H1 (cell line): ENCODE results near the gene UPB1. TPM values are rescaled to one million over a fixed set of nuclear protein-coding genes. Genes with fewer than 3 reads are reported as not detected.
A peak's percentile ranks its signal among the peaks of the same experiment; 100 is the strongest.

Experiments
- CTCF ChIA-PET: fragments of 300-600 bp; sonication (Branson Sonifier 250); formaldehyde crosslinking; loops from one replicate; lab custom pipeline; 2021; ENCODE audit not compliant: partially characterized antibody; lab: Charles Lee
- POLR2A ChIA-PET: fragments of 300-600 bp; sonication (Branson Sonifier 250); formaldehyde crosslinking; loops from one replicate; lab custom pipeline; 2021; ENCODE audit warnings: inconsistent platforms; ENCODE audit not compliant: partially characterized antibody; lab: Charles Lee
- DNase-seq, 2 experiments: peaks; one replicate each; pipeline versions ENCODE4 v3.0.0 to v3.0.0-alpha.2; 2010 to 2022; ENCODE audit warnings: low spot score in 2 of 2, low read depth in 1 of 2, mixed read lengths in 1 of 2
- FAIRE-seq: peaks from 2 replicates; lab custom pipeline; 2011; peaks lifted over from hg19 to GRCh38; lab: Jason Lieb, UNC
- H2AFZ ChIP-seq: 2 replicates; pipeline ENCODE4 v1.8.1; 2012; ENCODE audit warnings: low read length, inconsistent platforms
- H2AK5ac ChIP-seq: 2 replicates; pipeline ENCODE4 v1.6.1; 2013; ENCODE audit warnings: low read depth, low read length
- H2BK120ac ChIP-seq: replicated peaks from 2 replicates; pipeline ENCODE3; 2013; ENCODE audit warnings: low read depth, low read length, inconsistent platforms
- H2BK12ac ChIP-seq: 2 replicates; pipeline ENCODE4 v1.6.1; 2013; ENCODE audit warnings: low read depth, low read length
- H2BK15ac ChIP-seq: 2 replicates; pipeline ENCODE4 v1.6.1; 2013; ENCODE audit warnings: low read length
- H2BK20ac ChIP-seq: 2 replicates; pipeline ENCODE4 v1.6.1; 2013; ENCODE audit warnings: low read length
- H2BK5ac ChIP-seq: 2 replicates; pipeline ENCODE4 v1.6.1; 2013; ENCODE audit warnings: low read depth, low read length
- H3K14ac ChIP-seq: 2 replicates; pipeline ENCODE4 v1.6.1; 2013; ENCODE audit warnings: inconsistent platforms; ENCODE audit not compliant: insufficient read length
- H3K18ac ChIP-seq: 2 replicates; pipeline ENCODE4 v1.6.1; 2013; ENCODE audit warnings: low read length; ENCODE audit errors: extremely low read depth
- H3K23ac ChIP-seq: 2 replicates; pipeline ENCODE4 v1.6.1; 2013; ENCODE audit warnings: inconsistent platforms; ENCODE audit not compliant: insufficient read length
- H3K23me2 ChIP-seq: 2 replicates; pipeline ENCODE4 v1.6.1; 2013; ENCODE audit warnings: low read depth, low read length
- H3K27ac ChIP-seq: 2 replicates; pipeline ENCODE4 v1.6.1; 2011; ENCODE audit warnings: low read depth, low read length, inconsistent platforms
- H3K27me3 ChIP-seq, 4 experiments: replicated peaks in 1 of 4; 1 replicate in 1 of 4; 2 replicates in 3 of 4; pipeline versions ENCODE4 v1.6.1 to v1.8.1; 2011 to 2013; ENCODE audit warnings: low read length in 3 of 4, mild to moderate bottlenecking in 3 of 4, inconsistent platforms in 2 of 4, mixed read lengths in 2 of 4, moderate library complexity in 1 of 4; ENCODE audit not compliant: control insufficient read depth in 3 of 4, insufficient read depth in 3 of 4; ENCODE audit errors: extremely low read depth in 1 of 4
- H3K36me3 ChIP-seq, 4 experiments: 2 replicates each; pipeline versions ENCODE4 v1.6.1 to v1.8.1; 2011 to 2013; ENCODE audit warnings: mild to moderate bottlenecking in 4 of 4, low read length in 3 of 4, moderate library complexity in 2 of 4, control low read depth in 1 of 4, inconsistent platforms in 1 of 4; ENCODE audit not compliant: insufficient read depth in 4 of 4, control insufficient read depth in 2 of 4
- H3K4ac ChIP-seq: replicated peaks from 2 replicates; pipeline ENCODE3; 2013; ENCODE audit warnings: low read length, low read depth, mixed read lengths, inconsistent platforms; ENCODE audit not compliant: insufficient read length
- H3K4me1 ChIP-seq, 4 experiments: replicated peaks in 1 of 4; 1 replicate in 1 of 4; 2 replicates in 3 of 4; pipeline versions ENCODE4 v1.6.1 to v1.8.1; 2011 to 2013; ENCODE audit warnings: low read length in 3 of 4, inconsistent platforms in 2 of 4, mixed read lengths in 1 of 4; ENCODE audit not compliant: insufficient read depth in 4 of 4, control insufficient read depth in 3 of 4
- H3K4me2 ChIP-seq, 2 experiments: 2 replicates each; pipeline versions ENCODE4 v1.6.1 to v1.8.1; 2011 to 2013; ENCODE audit warnings: low read depth in 2 of 2, low read length in 2 of 2, control low read depth in 1 of 2, inconsistent platforms in 1 of 2, mild to moderate bottlenecking in 1 of 2; ENCODE audit not compliant: insufficient read depth in 1 of 2
- H3K4me3 ChIP-seq, 4 experiments: fragments of 200-600, 300-600 bp in 1 of 4; sonication (generic), shearing (Covaris generic), sonication (Bioruptor Twin) in 1 of 4; 2 replicates each; pipeline versions ENCODE4 v1.5.1 to v1.8.1; 2011 to 2016; ENCODE audit warnings: low read length in 4 of 4, low read depth in 3 of 4, control low read depth in 2 of 4, inconsistent platforms in 2 of 4, mild to moderate bottlenecking in 2 of 4, mixed read lengths in 1 of 4, moderate library complexity in 1 of 4; ENCODE audit not compliant: insufficient read depth in 2 of 4; ENCODE audit errors: extremely low read depth in 1 of 4
- H3K56ac ChIP-seq: replicated peaks from 2 replicates; pipeline ENCODE3; 2013; ENCODE audit warnings: low read depth, mild to moderate bottlenecking, mixed read lengths, low read length, inconsistent platforms; ENCODE audit not compliant: insufficient read length
- H3K79me1 ChIP-seq: 2 replicates; pipeline ENCODE4 v1.6.1; 2013; ENCODE audit warnings: low read depth, low read length, control low read depth
- H3K79me2 ChIP-seq, 2 experiments: 2 replicates each; pipeline versions ENCODE4 v1.6.1 to v1.8.1; 2012 to 2013; ENCODE audit warnings: low read length in 2 of 2, mild to moderate bottlenecking in 2 of 2, inconsistent platforms in 1 of 2; ENCODE audit not compliant: insufficient read depth in 2 of 2, control insufficient read depth in 1 of 2
- H3K9ac ChIP-seq, 4 experiments: replicated peaks in 1 of 4; 1 replicate in 1 of 4; 2 replicates in 3 of 4; pipeline versions ENCODE4 v1.6.1 to v1.8.1; 2011 to 2013; ENCODE audit warnings: low read depth in 3 of 4, low read length in 3 of 4, control low read depth in 2 of 4, mild to moderate bottlenecking in 2 of 4, moderate library complexity in 2 of 4, inconsistent platforms in 1 of 4; ENCODE audit errors: extremely low read depth in 1 of 4
- H3K9me3 ChIP-seq, 2 experiments: 2 replicates each; pipeline versions ENCODE4 v1.6.1 to v1.8.1; 2012 to 2013; ENCODE audit warnings: mild to moderate bottlenecking in 2 of 2, moderate library complexity in 2 of 2, control low read depth in 1 of 2, inconsistent platforms in 1 of 2, low read depth in 1 of 2, low read length in 1 of 2, mixed read lengths in 1 of 2; ENCODE audit not compliant: insufficient read depth in 2 of 2
- H4K20me1 ChIP-seq, 2 experiments: replicated peaks in 1 of 2; 2 replicates each; pipeline versions ENCODE3 to v1.8.1; 2011 to 2013; ENCODE audit warnings: inconsistent platforms in 2 of 2, low read length in 2 of 2, mild to moderate bottlenecking in 1 of 2; ENCODE audit not compliant: insufficient read depth in 2 of 2, control insufficient read depth in 1 of 2
- H4K5ac ChIP-seq: 2 replicates; pipeline ENCODE4 v1.6.1; 2013; ENCODE audit warnings: low read length, low read depth, mixed read lengths, inconsistent platforms; ENCODE audit not compliant: insufficient read length
- H4K8ac ChIP-seq: 2 replicates; pipeline ENCODE4 v1.8.0; 2013; ENCODE audit warnings: mild to moderate bottlenecking, moderate library complexity, low read length, inconsistent platforms; ENCODE audit not compliant: insufficient read depth; ENCODE audit errors: extremely low read depth
- H4K91ac ChIP-seq: replicated peaks from 2 replicates; pipeline ENCODE3; 2013; ENCODE audit warnings: low read length, mixed read lengths, inconsistent platforms; ENCODE audit not compliant: insufficient read length
- GTF2F1 ChIP-seq: IDR thresholded peaks from 2 replicates; pipeline ENCODE4 v1.6.1; 2012; ENCODE audit warnings: low read depth, low read length, improper control_type of control experiment, borderline replicate concordance
- KDM1A ChIP-seq: fragments of 200-600, 300-600 bp; sonication (generic); IDR thresholded peaks from 2 replicates; pipeline ENCODE4 v1.7.1; 2016; ENCODE audit warnings: mild to moderate bottlenecking, low read length, borderline replicate concordance
- KDM5A ChIP-seq: fragments of 200-600 bp; IDR thresholded peaks from 2 replicates; pipeline ENCODE4 v1.7.1; 2012; ENCODE audit warnings: mild to moderate bottlenecking, low read length, inconsistent platforms, mixed read lengths
- SAP30 ChIP-seq: fragments of 300-600 bp; sonication (generic); IDR thresholded peaks from 2 replicates; pipeline ENCODE4 v1.7.1; 2012; ENCODE audit warnings: low read length, moderate library complexity, mild to moderate bottlenecking, inconsistent platforms; ENCODE audit not compliant: insufficient read depth, insufficient replicate concordance
- SIRT6 ChIP-seq: IDR thresholded peaks from one replicate; pipeline ENCODE4 v1.7.1; 2012; ENCODE audit warnings: low read length, inconsistent platforms
- polyA plus RNA-seq, 7 experiments: library from polyadenylated mRNA; depleted of rRNA in 3 of 7; stranded (reverse) in 5 of 7; unstranded in 2 of 7; fragments of >200 nt in 5 of 7; fragments of 200-250 nt in 2 of 7; gene quantifications; 1 replicate in 5 of 7; 2 replicates in 1 of 7; 4 replicates in 1 of 7; pipeline versions ENCODE4 v1.2.1 to v1.2.3, GENCODE V29; 2011 to 2013; ENCODE audit warnings: missing spikeins in 2 of 7, mixed read lengths in 2 of 7
- total RNA-seq: library from RNA; stranded (reverse); fragmentation: NEBNext Ultra II Directional; extraction: Animal tissue kit (Norgen Biotek cat#: 25700); gene quantifications from 2 replicates; pipeline ENCODE4 v1.2.1, GENCODE V29; 2021

The UPB1 gene
- total and polyA plus RNA-seq, 2 of the 8 experiments (the other 6 are each of a cell fraction or from before 2014, with no cell fraction given): 0.09 TPM; not detected in 1

DNA sequence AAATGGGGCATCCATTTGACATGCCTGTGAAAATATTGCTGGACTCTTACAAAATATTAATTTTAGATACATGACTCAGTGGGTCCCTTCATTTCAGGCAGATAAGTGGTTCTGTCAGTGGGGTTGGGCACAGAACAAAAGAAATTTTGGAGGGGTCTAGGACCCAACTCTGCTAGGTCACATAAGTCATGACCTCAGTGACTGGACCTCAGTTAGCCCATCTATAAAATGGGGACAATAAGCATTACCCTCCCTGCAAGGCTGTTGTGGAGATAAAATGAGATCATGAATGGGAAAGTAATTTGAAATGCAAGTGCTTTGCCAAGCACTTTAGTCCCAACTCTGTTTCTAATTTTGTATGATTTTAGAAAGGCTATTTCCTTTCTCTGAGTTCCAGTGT, 44.0 kb upstream of the UPB1 start:
- H2BK20ac ChIP-seq: no peak overlapping the region
- no peak overlapping the region for H2BK120ac ChIP-seq
- no peaks in the 10 kb centered on the region for H3K79me2 ChIP-seq
- H3K4me2 ChIP-seq: no peak overlapping the region
- no peak overlapping the region for H3K23ac ChIP-seq
- no peaks in the 10 kb centered on the region for H3K79me1 ChIP-seq
- no peak overlapping the region for H2BK12ac ChIP-seq
- no peak overlapping the region for H3K14ac ChIP-seq
- ChIA-PET CTCF (interaction anchor here (0.9 to 1.8 kb wide), 2 partner anchors 37 to 57 kb away, joined by 3 read pairs; no protein-coding TSS in a partner anchor), POLR2A (no interaction called here)
- H3K4me1 ChIP-seq: no peaks in the 10 kb centered on the region
- no peak overlapping the region for H3K9ac ChIP-seq
- H2AFZ ChIP-seq: no peak overlapping the region
- no peak overlapping the region for H2BK15ac ChIP-seq
- H3K4ac ChIP-seq: no peak overlapping the region
- H4K8ac ChIP-seq: no peak overlapping the region
- no peak overlapping the region for H3K4me3 ChIP-seq
- no peak for TF ChIP-seq SAP30
- peak; percentile 64 for TF ChIP-seq KDM1A
- no peak for TF ChIP-seq KDM5A
- TF ChIP-seq GTF2F1: no peak
- TF ChIP-seq SIRT6: no peak
- no peak overlapping the region for H2BK5ac ChIP-seq
- H3K27me3 ChIP-seq: no peaks in the 10 kb centered on the region; a peak in 1 of 7 replicates
- no peak overlapping the region for H4K91ac ChIP-seq
- no peak overlapping the region for H4K5ac ChIP-seq
- FAIRE-seq (no peak), DNase-seq (no peak)
- no peak overlapping the region for H3K56ac ChIP-seq
- H2AK5ac ChIP-seq: no peak overlapping the region
- no peaks in the 10 kb centered on the region for H3K36me3 ChIP-seq
- no peak overlapping the region for H3K27ac ChIP-seq
- H4K20me1 ChIP-seq: no peaks in the 10 kb centered on the region
- H3K18ac ChIP-seq: no peak overlapping the region
- H3K23me2 ChIP-seq: no peaks in the 10 kb centered on the region
- no peaks in the 10 kb centered on the region for H3K9me3 ChIP-seq
